HG03108 (cell line): ENCODE data around the gene MAST3.
"Not testable (repeated sequence)": the region's sequence is repeated elsewhere in the genome, so short reads cannot be mapped to it uniquely, and the experiment has no call there.

ENCODE experiments used
- ATAC-seq: cut with Tn5 transposase; IDR thresholded peaks from one replicate; pipeline ENCODE4 v1.9.1; 2021; ENCODE audit warnings: moderate library complexity; ENCODE audit not compliant: unreplicated experiment

Gene MAST3

DNA sequence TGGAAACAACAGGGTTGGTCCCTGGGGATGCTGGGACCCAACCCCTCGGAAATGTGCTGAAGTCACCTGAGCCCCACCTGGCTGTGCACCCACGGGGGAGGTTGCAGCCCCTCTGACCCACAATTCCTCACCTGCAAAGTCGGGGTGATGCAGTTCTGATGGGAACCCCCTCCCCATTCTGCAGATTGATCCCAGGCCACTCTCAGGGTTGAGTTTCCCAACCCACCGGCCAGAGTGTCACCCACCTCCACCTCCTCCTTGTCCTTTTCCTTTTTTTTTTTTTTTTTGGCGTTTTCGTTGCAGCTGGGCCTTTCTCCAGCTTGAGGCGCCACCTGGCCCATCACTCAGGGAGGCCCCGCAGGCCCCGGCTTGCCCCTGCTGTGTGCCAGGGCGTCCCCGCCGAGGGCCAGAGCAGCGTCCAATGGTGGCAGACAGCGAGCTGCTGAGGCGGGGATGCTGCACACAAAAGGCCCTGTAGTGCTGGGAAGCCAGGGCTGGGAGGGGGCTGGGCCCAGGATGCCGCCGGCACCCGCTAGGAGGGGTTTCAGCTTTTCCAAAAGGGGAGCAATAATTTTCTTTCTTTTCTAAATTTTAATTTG, 60.0 kb downstream of the MAST3 start:
- ATAC-seq, result no peak

DNA sequence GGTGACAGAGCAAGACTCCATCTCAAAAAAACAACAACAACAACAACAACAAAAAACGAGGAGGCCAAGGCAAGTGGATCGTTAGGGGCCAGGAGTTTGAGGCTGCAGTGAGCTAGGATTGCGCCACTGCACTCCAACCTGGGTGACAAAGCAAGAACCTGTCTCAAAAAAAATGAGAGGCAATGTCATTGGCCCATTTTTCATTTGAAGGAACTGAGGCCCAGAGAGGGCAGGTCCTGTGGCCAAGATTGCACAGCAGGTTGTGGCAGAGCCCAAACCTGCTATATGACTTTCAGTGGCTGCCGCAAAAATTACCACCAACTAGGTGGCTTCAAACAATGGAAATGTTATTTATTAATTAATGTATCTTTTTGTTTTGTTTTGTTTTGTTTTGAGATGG, 60.9 kb downstream of the MAST3 start:
- ATAC-seq, result no peak

DNA sequence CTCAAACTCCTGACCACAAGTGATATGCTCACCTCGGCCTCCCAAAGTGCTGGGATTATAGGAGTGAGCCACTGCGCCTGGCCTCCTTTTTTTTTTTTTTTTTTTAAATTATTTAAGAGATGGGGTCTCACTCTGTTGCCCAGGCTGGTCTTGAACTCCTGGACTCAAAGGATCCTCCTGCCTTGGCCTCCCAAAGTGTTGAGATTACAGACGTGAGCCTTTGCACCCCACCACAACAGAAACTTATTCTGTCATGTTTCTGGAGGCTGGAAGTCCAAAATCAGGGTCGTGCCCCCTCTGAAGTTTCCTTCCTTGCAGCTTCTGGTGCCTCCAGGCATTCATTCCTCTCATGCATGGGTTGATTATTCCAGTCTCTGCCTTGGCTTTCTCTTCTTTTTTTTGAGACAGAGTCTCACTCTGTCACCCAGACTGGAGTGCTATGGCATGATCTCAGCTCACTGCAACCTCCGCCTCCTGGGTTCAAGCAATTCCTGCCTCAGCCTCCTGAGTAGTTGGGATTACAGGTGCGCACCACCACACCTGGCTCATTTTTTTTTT, 61.6 kb downstream of the MAST3 start:
- ATAC-seq, result not testable (repeated sequence)

DNA sequence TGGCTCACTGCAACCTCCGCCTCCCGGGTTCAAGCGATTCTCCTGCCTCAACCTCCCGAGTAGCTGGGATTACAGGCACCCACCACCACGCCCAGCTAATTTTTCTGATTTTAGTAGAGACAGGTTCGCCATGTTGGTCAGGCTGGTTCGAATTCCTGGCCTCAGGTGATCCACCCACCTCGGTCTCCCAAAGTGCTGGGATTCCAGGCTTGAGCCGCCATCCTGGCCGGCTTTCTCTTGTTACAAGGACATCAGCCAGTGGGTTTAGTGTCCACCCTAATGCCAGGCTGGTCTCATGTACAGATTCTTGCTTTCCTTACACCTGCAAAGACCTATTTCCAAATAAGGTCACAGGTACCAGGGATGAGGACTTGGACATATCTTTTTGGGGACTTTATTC, 62.2 kb downstream of the MAST3 start:
- ATAC-seq, result no peak

DNA sequence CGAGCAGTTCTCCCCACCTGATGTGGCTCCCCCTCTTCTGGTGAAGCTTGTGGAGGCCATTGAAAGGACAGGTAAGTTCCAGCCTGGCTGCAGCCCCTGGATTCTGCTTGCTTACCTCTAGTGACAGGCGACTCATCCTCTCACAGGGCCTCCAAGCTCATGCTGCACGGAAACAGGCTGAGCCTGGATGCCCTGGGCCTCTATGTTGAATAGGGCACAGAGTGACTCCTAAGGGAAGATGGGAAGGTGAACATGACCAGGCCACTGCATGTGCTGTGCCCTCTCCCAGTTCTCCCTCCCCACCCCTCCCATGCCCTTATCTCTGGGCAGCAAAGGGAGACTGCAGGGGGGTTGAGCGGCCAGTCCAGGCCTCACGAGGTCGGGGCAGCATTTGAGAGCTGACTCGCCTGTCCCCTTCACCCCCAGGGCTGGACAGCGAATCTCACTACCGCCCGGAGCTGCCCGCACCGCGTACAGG, 63.0 kb downstream of the MAST3 start:
- no peak for ATAC-seq

DNA sequence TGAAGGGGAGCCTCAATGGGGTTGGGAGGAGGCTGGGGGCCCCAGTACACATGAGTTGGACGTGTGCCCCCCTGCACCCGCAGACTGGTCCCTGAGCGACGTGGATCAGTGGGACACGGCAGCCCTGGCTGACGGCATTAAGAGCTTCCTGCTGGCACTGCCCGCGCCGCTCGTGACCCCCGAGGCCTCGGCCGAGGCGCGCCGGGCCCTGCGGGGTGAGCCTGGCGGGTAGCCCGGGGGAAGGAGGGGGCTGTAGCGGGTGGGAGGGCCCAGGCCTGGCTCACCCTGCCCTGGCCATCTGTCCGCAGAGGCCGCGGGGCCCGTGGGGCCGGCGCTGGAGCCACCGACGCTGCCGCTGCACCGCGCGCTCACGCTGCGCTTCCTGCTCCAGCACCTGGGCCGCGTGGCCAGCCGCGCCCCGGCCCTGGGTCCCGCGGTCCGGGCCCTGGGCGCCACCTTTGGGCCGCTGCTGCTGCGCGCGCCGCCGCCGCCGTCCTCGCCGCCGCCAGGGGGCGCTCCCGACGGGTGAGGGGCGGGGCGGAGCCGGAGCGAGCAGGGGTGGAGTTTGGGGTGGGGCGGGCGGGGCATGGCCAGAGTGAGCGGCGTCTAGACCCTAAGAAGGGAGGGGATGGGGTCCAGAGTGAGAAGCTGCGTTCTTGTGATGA, 63.5 kb downstream of the MAST3 start:
- peak; percentile 79 for ATAC-seq

DNA sequence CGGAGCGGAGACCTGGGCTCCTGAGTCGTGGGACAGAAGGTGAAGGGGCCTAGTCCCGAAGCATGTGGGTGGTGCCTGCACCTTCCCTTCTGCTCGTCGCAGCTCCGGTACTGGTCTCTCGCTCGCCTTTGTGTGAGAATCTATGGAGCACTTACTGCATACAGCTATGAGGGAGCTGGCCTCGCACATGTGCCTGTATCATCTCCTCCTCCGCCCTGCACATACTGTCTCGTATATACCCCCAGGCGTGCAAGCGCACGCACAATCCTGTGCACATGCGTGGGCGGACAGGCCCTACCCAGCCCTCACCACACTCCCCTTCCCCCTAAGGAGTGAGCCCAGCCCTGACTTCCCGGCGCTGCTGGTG, 64.0 kb downstream of the MAST3 start:
- no peak for ATAC-seq

DNA sequence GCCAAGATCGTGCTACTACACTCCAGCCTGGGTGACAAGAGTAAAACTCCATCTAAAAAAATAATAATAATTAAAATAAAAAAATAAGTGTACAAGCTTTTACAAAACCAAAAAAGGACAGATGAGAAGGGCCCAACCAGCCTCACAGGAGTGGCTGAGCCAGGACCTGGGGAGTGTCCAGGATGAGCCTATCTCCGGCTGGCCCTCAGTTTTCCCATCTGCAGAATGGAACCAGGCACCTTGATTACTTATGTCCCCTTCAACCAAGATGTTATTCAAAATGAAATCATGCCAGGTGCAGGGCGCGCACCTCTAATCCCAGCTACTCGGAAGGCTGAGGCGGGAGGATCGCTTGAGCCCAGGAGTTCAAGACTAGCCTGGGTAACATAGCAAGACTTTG, 66.5 kb downstream of the MAST3 start:
- ATAC-seq, result no peak

DNA sequence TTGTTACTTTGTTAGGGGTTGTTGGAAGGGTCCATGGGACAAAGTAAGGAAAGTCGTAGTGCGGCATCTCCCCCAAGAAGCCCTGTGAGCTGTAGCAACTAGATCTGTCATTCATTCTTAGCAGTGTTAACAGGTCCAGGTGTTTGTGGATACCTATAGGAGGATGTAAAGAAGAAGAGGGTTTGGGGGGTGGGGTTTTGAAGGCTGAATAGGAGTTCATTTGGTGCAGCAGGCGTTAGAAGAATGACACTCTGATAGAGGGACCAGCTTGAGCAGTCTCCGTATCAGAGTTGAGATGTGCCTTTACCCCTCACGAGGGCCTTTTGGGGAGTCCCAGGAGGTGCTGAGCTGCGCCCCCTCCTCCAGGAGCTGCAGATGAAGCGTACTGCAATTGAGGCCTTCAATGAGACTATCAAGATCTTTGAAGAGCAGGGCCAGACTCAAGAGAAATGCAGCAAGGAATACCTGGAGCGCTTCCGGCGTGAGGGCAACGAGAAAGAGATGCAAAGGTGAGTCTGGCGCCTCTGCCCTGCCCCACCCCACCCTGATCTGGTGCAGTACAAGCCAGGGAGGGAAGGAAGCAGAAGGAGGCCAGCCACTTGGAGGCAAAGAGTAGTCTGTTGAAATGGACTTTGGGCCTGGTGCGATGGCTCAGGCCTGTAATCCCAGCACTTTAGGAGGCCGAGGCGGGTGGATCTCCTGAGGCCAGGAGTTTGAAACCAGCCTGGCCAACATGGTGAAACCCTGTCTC, 68.4 kb downstream of the MAST3 start:
- no peak for ATAC-seq

DNA sequence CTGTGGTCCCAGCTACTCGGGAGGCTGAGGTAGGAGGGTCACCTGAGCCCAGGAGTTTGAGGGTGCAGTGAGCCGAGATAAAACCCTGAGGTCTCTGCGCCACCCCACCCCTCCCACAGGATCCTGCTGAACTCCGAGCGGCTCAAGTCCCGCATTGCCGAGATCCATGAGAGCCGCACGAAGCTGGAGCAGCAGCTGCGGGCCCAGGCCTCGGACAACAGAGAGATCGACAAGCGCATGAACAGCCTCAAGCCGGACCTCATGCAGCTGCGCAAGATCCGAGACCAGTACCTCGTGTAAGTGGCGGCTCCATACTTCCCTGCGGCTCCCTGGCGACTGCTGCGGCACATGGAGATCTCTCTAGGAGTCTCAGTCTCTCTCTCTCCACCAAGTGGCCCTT, 69.4 kb downstream of the MAST3 start:
- no peak for ATAC-seq

DNA sequence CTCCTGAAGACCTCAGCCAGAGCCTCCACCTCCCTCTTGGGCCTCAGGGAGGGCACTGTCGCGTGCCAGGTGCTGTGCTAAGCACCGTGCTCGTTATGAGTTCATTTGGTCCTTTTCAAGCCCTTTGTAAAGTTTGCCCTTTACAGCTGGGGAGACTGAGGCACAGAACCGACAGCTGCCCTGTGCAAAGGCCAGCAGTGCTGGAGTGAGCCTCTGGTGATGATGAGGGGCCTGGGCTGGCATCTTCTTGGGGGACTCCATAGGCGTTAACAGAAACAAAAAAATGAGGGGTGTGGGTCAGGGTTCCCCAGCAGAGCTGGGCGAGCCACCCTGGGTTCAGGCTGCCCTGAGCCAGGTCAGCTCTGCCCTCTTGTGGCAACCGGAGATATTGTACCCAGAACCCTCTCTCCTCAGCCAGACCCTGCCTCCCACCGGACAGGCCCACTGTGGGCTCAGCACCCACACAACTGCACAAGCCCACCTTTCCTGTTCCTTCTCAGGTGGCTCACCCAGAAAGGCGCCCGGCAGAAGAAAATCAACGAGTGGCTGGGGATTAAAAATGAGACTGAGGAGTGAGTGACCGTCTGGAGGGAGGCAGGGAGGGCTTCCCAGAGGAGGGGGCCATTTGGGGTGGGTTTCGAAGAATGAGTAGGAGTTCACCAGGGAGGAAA, 70.5 kb downstream of the MAST3 start:
- ATAC-seq, result no peak

DNA sequence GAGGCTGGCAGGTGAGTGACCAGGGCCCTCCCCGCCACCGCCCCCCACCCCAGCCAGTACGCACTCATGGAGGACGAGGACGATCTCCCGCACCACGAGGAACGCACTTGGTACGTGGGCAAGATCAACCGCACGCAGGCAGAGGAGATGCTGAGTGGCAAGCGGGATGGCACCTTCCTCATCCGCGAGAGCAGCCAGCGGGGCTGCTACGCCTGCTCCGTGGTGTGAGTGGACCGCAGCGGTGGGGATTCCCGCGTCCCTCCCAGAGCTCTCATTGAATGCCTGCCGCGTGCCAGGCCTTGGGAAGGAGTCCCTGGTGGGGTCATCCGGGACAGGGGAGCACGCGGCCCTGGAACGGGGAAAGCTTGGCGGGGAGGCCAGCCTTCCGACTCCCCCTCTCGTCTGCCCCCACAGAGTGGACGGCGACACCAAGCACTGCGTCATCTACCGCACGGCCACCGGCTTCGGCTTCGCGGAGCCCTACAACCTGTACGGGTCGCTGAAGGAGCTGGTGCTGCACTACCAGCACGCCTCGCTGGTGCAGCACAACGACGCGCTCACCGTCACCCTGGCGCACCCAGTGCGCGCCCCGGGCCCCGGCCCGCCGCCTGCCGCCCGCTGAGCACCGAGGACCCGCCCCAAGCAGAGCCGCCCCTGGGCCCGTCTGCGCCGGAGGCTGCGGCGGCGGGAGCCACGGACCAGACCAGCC, 71.2 kb downstream of the MAST3 start:
- no peak for ATAC-seq

DNA sequence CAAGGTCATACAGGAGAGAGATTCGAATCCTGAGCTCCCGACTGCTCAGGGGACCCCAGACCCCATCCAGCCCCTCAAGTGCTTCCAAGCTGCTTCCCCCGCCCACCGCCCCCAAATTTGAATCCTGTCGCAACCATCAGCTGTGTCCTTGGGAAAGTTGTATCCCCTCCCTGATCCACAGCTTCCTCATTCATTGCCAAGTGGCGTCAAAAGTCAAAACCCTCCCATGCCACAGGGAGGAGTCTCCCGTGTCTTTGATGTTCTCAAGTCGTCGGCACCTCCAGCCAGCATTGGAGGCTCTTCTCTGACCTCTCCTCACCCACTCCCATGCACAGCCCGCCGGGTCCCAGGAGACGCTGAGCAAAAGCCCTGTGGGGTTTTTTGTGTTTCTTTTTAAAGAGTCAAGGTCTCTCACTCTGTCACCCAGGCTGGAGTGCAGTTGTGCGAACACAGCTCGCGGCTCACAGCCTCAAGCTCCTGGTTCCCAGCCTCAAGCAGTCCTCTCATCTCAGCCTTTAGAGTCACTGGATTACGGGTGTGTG, 73.2 kb downstream of the MAST3 start:
- peak; percentile 22 for ATAC-seq

DNA sequence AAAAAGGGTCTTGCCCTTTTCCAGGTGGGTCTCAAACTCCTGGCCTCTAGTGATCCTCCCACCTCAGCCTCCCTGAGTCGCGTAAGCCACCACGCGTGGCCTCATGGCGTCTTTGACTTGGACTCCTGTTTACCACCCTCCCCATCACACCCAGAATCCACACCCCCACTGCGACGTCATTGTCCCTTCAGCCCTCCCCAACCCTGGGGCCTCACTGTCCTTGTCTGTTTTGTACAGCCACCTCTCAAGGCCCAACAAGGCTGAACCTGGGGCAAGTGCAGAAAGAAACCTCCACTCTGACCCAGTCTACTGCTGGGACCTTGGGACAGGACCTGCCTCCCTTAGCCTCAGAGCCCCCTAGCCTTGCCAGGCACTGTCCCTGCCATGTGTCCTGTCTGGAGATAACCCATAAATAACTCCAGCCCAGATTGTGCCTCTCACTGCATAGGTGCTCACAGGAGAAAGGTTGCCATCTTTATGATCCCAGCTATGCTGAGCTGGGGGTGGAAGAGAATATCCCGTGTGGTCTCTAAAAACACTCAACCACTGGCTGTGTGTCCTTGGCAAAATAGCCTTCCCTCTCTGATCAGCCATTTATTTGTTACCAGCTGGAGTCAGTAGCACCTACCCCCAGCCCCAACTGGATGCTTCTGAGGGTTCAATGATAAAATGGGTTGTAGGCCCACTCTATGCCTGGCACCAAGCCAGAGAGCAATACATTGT, 74.2 kb downstream of the MAST3 start:
- ATAC-seq, result no peak

DNA sequence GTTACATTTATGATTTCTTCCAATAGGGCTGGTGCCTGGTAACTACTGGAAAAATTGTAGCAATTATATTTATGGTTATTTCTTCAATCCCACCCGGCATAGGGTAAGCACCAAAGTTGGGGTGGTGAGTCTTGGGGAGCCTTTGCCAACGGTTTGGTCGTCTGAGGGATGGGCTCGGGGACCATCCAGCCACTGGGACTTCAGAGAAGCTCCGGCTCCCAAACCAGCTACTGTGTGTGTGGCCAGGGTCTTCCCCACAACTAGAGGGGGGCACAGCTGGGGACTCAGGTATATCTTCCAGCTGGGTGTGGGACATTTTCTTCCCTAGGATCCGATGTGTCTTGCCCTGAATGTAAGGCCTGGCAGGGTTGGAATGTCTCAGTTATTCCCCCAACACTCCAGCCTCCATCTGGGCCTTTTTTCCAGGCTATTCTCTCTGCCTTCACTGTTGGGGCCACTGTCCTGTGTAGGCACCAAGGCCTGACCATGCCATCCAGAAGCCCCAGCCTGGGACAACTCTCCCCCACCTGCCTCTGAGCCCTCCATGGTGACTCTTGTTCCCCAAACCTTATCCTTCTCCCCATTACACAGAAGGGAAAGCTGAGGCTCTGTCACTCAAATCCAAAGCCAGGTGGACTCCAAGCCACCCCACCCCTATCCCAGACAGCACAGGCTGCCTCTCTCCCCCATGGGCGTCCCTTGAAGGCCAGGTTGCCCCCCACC, 74.9 kb downstream of the MAST3 start:
- ATAC-seq, result no peak

DNA sequence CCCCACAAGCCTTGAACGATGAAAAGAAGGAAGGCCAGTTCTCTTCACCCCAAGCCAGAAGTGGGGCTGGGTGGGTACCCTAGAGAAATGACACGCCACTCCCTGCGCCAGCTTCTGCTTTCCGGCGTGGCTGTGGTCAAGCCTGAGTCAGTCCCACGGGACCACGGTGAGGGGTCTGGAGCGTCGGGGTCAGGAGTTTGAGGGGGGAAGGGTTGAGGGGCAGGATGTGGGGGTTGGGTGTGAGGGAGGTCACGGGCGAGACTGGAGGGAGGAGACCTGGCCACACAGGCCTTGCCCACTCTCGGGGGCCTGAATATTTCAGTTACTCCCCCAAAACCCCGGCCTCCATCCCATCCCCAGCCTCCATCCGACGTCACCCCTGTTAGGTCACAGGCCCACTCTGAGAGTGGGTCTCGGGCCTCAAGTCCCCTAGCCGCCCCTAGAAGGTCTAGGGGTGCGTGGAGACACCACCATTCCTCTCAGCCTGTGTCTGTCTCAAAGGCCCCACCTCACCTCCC, 75.5 kb downstream of the MAST3 start:
- no peak for ATAC-seq

DNA sequence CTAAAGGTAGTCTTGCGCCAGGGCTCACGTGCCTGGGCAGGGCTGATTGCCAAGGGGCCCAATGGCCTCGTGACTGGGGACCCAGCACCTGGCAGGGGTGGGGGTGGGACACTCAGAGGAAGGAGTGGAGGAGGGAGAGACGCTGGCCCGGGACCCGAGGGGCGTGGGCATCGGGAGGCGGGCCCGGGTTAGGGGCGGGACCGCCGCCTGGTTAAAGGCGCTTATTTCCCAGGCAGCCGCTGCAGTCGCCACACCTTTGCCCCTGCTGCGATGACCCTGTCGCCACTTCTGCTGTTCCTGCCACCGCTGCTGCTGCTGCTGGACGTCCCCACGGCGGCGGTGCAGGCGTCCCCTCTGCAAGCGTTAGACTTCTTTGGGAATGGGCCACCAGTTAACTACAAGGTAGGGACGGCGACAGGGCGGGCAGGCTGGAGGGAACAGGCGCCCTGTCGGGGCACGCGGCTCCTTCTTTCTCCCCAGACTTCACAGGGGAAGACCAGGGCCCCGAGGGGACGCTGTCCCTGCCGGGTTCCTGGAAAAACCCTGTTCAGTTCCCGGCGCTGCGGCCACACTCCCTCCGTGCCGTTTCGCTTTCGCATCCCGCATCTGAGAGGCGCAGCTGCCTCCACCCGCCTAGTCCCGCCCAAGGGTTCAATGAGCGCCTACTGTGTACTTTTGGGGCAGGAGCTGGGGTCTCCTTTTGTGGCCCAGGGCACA, 76.2 kb downstream of the MAST3 start, which contains the start of gene IFI30:
IFI30 (plus strand) TSS at position 242 of the 717 bp plus-strand sequence; CDS start at position 271, 29 bp downstream.
- ATAC-seq, result peak; percentile 47

DNA sequence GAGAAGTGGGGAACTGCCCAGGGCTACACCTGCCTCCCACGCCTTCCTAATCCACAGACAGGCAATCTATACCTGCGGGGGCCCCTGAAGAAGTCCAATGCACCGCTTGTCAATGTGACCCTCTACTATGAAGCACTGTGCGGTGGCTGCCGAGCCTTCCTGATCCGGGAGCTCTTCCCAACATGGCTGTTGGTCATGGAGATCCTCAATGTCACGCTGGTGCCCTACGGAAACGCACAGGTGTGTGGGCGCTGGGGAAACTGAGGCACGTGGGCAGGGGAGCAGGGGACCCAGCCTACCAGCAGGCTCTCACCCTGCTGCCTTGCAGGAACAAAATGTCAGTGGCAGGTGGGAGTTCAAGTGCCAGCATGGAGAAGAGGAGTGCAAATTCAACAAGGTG, 77.4 kb downstream of the MAST3 start:
- ATAC-seq, result no peak
